H7 (cell line): ENCODE data around the gene FXN. TPM values are rescaled to one million over a fixed set of nuclear protein-coding genes. Genes with fewer than 3 reads are reported as not detected.

Experiments
- DNase-seq: peaks from one replicate; pipeline ENCODE4 v3.0.0; 2012
- H3K27me3 ChIP-seq: 2 replicates; pipeline ENCODE4 v1.6.0; 2011; ENCODE audit warnings: mild to moderate bottlenecking, low read length; ENCODE audit not compliant: control insufficient read depth, insufficient read depth
- H3K36me3 ChIP-seq: replicated peaks from 2 replicates; pipeline ENCODE4 v1.5.1; 2011; ENCODE audit warnings: low read length; ENCODE audit not compliant: control insufficient read depth, insufficient read depth
- H3K4me3 ChIP-seq: 2 replicates; pipeline ENCODE4 v1.5.1; 2011; ENCODE audit warnings: low read depth, mild to moderate bottlenecking, control low read depth, low read length, moderate library complexity; ENCODE audit not compliant: insufficient read depth
- total RNA-seq: library from RNA; depleted of rRNA; stranded (reverse); fragments of >200 nt; shearing (Covaris generic); gene quantifications from 2 replicates; pipeline ENCODE4 v1.2.3, GENCODE V29; 2014

FXN gene
- total RNA-seq, 1 experiment from 2014 or later, result 10.0 TPM

DNA sequence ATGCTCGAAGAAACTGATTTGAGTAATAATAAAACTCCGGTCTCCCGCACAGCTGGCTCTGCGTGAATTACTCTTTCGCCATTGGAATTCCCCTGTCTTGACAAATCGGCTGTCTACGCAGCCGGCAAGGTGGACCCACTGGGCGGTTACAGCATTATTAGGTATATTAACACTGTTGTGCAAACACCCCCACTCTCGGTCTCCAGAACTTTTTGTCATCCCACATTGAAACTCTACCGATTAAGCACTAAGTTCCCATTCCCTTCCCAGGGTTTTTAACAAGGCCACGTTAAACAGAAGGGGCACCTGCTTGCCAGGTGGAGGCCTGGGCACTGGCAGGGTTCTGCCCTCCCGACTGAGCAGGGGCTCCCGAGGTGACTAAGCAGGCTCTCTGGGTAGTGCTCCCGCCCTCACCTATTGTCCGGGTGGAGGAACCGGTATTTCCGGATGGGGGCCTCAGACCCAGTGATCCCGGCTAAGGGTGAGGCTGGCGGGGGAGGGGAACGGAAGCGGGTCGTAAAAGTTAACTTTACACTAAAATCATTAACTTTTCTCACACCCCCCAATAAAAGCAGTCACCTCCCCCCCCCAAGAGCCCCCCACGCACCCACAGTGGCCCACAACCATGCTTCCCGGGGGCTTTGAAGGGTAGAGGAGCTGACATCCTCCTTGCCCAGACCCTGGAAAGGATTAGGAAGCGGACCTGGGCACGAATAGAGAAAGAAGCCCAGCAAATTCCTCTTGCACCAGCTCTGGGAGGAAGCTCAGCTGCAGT, 85.0 kb downstream of the FXN start:
- no peaks in the 10 kb centered on the region for H3K36me3 ChIP-seq
- peak overlapping the region; percentile 64 for H3K4me3 ChIP-seq
- no peaks in the 10 kb centered on the region for H3K27me3 ChIP-seq
- DNase-seq, result peak; percentile 93

DNA sequence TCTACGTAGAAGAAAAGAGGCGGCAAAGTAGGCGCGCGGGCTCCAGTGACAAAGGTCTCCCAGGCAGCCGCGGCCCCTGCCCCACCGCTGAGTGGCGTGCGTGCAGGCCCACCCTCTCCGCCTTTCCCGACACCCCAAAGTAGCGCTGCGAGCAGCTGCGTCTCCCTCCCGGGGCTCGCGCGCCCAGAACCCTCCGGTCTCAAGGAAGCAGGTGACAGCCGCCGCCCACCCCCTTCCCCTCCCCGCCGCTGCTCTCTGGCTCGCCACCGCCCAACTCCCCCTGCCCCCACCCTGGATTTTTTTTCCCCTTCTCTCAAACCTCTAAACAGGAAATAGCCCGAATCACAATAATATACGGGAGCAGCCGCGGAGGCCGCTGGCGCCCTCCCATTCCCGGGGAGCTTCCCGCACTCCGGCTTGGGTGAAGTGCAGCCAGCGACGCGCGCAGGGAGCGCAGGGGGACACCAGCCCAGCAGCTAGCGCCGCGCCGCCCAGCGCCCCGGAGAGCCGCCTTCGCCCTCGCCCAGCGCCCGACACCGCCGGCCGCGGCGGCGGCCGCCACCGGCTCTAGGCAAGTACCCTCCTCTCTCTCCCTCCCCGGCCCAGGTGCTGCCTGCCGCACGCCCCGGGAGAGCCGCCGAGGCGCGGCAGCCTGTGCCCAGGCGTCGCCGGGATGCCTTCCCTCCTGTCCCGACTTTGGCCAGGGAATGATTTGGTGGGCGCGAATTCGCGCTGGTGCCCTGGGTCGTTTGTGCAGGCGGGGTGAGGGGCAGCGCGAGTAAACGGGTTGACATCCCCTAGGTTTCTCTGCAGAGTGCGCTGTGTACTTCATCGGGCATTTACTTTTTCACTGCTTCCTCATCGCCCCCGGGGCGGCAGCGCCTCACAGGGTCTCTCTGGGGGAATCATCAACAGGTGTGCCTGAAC, 85.9 kb downstream of the FXN start:
- peak overlapping the region; percentile 64 for H3K4me3 ChIP-seq
- no peaks in the 10 kb centered on the region for H3K36me3 ChIP-seq
- no peaks in the 10 kb centered on the region for H3K27me3 ChIP-seq
- peak; percentile 84 for DNase-seq

DNA sequence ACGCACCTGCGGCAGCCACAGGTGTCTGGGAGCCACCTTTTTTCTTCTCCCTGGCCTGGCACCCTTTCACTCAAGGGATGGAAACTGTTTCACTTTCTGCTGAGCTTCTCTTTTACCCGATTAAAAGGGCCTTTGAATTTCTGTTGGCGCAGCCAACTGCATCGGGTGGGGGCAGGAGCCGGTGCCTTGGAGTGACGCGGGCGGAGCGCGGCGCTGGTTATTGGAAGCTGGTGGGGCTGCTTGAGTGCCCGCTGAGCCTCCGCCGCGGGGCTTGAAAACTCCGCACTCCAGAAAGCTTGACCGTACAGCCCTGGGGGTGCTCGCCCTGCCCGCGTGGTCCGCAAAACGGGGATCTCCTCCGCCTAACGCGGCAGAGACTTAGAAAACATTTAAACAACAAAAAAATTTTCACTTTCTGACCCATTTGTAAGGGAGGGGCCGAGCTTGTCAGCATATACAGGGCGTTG, 86.6 kb downstream of the FXN start:
- Histone ChIP-seq H3K36me3 (no peaks in the 10 kb centered on the region), H3K4me3 (peak overlapping the region; percentile 64), H3K27me3 (no peaks in the 10 kb centered on the region)
- peak; percentile 78 for DNase-seq

DNA sequence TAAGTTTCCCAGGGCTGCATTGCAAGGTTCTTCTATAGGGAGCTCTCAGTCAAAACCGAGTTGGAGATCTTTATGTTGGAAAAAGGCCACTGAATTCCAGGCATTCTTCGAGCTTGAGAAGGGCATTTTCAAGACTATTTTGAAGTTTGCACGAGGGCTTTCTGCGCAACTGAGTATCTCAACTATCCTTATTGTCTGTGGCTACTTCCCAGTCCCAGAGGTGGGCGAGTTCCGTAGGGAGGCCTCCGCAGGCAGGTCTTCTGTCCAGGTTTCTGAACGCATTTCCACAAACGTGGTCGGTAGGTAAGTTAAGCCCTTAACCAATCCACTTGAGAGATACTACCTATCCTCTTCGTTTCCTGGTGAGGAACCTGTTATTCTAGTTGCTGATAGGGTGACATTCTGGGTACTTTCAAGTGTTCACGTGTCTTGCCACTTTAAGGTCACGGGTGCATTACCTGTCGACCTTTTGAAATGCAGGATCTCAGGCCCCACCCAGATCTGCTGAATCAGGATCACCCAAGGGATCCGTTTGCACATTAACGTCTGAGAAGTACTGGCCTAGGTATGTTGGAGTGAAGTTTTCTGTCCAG, 87.1 kb downstream of the FXN start:
- DNase-seq, result peak; percentile 54
- Histone ChIP-seq H3K36me3 (no peaks in the 10 kb centered on the region), H3K27me3 (no peaks in the 10 kb centered on the region), H3K4me3 (peak overlapping the region; percentile 64)

DNA sequence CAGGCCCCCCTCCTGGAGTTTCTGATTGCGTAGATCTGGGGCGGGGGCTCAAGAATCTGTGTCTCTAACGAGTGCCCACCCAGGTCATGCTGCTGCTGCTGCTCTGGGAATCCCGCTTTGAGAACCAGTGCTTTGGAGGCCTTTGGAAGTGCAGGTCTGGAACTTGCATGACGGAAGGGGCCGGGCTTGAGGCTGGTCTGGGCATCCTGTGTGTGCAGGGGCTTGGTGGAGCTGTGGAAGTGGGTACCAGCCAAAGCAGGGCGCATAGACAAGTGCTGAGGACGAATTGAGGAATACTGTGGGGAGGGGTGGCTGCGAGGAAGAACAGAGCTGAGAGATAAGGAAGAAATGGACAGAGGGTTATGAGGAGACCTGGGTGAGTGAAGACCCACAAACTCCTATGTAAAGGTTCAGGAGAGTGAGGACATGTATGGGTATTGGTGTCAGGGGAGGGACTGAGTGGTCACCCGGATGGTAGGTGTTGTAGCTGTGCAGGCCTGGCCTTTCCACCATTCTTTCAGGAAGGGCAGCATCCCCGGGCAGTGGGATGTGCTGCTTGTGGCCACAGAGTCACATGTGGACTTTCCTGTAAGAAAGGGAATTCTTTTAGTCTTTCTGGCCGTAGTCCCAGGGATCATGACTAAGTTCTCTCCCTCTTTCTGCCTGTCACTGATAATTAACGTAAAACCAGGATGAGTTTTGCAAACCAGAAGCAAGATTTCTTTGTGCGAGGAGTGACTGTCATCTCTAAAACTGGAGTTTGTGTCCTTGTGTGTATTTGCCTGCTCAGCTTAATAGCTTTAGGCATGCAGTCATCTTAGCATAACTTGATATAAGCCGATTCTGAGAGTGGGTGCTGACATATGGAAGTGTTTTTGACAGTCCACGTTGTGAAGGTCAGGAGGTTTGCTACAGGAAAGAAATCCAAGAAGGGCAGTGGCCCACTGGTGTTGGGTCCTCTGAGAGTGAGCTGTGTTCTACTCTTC, 95.2 kb downstream of the FXN start:
- Histone ChIP-seq H3K4me3 (no peak overlapping the region), H3K36me3 (no peaks in the 10 kb centered on the region), H3K27me3 (no peaks in the 10 kb centered on the region)
- DNase-seq, result no peak

DNA sequence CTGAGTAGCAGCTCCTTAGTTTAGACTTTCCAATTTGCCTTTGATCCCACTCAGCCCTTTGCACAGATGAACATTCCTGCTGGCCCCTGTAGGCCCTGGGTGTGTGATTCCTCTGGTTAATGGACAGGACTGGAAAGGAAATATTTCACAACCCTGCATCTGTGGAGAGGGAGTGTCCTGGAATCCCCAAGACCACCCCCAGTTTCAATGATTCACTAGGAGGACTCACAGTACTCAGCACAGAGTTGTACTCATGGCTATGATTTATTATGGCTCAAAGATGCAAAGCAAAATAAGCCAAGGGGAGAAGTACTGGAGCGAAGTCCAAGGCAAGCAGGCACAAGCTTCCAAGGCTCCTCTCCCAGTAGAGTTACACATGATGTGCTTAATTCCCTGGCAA, 96.1 kb downstream of the FXN start:
- Histone ChIP-seq H3K36me3 (no peaks in the 10 kb centered on the region; the same call in 1 of the 2 replicates), H3K27me3 (no peaks in the 10 kb centered on the region), H3K4me3 (no peak overlapping the region)
- no peak for DNase-seq

DNA sequence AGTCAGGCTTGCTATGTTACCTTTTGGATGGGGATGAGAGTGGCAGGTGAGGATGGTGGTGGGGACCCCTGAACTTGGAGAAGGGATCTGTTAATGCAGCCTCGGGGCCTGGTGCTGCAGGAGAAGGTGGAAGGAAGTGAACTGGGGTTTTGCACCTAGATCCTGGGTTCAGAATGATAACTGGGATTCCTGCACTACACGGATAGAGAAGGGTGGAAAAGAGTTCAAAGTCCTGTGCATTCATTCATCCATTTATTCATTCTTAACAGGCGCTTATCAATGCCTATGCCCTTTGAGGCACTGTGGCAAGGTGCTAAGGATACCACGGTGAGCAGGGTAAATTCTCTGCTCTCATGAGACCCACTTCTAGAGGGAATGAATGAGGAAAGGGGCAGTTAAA, 96.8 kb downstream of the FXN start:
- Histone ChIP-seq H3K27me3 (no peaks in the 10 kb centered on the region), H3K4me3 (no peak overlapping the region), H3K36me3 (no peaks in the 10 kb centered on the region; the same call in 1 of the 2 replicates)
- no peak for DNase-seq

DNA sequence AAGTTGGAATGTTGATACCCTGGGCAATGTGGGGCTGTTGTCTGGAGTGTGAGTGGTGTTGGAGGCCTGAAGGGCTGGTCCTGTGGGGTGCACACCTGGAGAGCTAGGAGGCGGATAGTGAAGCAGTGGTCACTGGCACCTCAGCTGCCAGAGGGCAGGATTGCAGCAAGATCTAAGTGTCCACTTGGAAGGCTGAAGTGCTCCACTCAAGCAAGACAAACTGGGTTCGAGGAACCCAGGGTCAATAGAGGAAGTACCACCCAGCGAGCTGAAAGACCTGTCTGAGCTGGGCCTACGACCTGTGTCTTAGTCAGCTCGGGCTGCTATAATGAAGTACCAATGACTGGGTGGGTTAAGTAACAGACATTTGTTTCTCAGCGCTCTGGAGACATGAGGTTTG, 98.9 kb downstream of the FXN start:
- no peaks in the 10 kb centered on the region for H3K27me3 ChIP-seq
- no peak for DNase-seq
- H3K36me3 ChIP-seq, result peaks cover 1% of the 10 kb centered on the region
- no peak overlapping the region for H3K4me3 ChIP-seq

DNA sequence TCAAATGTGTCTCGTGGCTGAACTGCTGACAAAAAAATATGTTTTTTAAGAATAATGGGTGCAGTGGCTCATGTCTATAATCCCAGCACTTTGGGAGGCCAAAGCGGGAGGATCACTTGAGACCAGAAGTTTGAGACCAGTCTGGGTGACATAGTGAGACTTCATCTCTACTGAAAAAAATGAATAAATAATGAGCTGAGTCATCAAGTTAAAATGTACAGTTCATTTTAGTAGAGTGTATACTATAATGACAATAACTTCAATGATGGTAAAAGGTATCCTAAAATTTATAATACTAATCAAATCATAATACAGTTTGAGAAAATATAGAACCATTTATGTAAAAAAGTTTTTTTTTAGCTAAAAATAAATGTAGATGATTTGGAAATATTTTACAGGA, 100.6 kb downstream of the FXN start:
- peaks cover 1% of the 10 kb centered on the region for H3K36me3 ChIP-seq
- H3K4me3 ChIP-seq, result no peak overlapping the region
- no peak for DNase-seq
- no peaks in the 10 kb centered on the region for H3K27me3 ChIP-seq

DNA sequence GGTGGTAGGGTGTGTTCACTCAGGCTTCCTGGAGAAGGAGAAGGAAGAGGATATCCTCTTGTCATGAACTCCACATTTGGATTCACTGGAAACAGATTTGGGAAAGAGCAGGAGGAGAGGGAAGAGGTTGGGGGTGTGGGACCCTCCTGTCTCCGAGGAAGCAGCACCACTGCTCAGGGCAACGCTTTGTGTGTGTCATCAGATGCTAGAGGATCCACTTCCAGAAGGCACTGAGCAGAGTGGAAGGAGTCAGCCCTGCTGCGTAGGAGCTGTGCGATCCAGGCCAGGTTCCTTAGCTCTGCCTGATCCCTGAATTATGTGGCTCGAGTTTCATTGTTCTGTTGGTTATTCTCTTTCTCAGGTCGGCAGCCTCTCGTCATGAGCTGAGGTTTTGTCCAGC, 101.2 kb downstream of the FXN start:
- no peak for DNase-seq

DNA sequence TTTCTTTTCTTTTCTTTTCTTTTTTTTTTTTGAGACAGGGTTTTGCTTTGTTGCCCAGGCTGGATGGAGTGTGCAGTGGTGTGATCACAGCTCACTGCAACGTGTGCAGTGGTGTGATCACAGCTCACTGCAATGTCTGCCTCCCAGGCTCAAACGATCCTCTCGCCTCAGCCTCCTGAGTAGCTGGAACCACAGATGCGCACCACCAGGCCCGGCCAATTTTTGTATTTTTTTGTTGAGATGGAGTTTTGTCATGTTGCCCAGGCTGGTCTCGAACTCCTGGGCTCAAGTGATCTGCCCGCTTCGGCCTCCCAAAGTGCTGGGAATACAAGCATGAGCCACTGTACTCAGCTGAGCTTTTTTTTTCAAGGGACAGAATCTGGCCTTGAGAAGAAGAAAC, 101.8 kb downstream of the FXN start:
- H3K4me3 ChIP-seq, result no peak overlapping the region
- no peak for DNase-seq
- H3K36me3 ChIP-seq, result peaks cover 1% of the 10 kb centered on the region
- H3K27me3 ChIP-seq, result no peaks in the 10 kb centered on the region

More for the DNA sequence above, 101.2 kb downstream of the FXN start:
- H3K36me3 ChIP-seq, result peaks cover 1% of the 10 kb centered on the region
- H3K27me3 ChIP-seq, result no peaks in the 10 kb centered on the region
- H3K4me3 ChIP-seq, result no peak overlapping the region

DNA sequence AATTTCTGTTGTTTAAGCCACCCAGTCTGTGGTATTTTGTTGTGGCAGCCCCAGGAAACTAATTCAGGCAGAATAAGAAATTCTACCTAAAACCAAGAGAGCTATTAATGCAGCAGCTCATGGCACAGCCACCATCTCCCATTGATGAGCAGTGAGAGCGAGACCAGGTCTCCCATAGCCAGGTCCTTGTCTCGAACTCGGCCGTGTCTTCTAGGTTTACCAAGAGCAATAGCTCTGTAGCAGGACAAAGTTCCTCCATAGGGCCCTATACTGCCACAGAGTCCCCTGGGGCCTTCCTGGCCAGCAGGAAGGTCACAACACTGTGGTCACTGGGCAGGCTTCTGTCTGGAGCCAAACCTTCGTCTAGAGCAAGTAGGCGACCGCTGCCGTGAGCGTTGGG, 104.0 kb downstream of the FXN start:
- no peak for DNase-seq
- Histone ChIP-seq H3K4me3 (no peak overlapping the region), H3K27me3 (no peaks in the 10 kb centered on the region), H3K36me3 (peaks cover 1% of the 10 kb centered on the region)

DNA sequence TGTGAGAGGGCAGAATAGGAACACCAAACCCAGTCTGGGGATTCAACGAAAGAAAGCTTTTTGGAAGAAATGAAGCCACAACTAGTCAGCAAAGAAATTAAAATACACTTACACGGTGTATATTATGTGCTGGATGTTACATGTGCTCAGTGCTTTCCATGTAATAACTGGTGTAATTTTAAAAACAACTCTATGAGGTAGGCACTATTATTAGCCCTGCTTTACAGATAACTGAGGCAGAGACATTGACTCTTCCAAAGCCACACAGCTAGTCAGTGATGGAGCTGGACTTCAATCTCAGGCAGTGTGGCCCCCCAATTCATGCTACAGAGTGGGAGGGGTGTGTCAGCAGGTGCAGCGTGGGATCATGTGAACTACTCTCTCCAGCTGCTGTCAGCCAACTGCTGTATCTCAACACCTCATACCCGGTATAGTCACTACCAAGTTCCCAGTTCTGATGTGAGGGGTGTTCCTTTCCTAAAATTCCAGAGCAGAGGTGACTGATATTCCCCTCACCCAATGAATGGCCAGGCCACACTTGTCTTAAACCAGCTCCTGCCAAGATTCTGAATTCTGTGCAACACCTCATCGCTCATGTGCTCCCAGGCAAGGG, 104.7 kb downstream of the FXN start:
- no peak for DNase-seq
- peaks cover 1% of the 10 kb centered on the region for H3K36me3 ChIP-seq
- H3K27me3 ChIP-seq, result no peaks in the 10 kb centered on the region
- no peak overlapping the region for H3K4me3 ChIP-seq
